T-helper 2 cell treated with Interferon-gamma antibody and Interleukin-4, amounts not matched to agents 5 μg/mL and 100 μg/mL, for 36 hours (primary cell): Measurements from ENCODE around the gene ANXA8.

Experiments
- DNase-seq: peaks from one replicate; pipeline ENCODE4 v3.0.0; 2021; ENCODE audit warnings: low spot score
- H3K27ac Mint-ChIP-seq: one replicate; pipeline ENCODE4 v1.8.0; 2021; ENCODE audit warnings: mild to moderate bottlenecking, mixed read lengths
- H3K27me3 Mint-ChIP-seq: one replicate; pipeline ENCODE4 v1.8.0; 2021; ENCODE audit warnings: low read depth, mixed read lengths
- H3K36me3 Mint-ChIP-seq: one replicate; pipeline ENCODE4 v1.8.0; 2021; ENCODE audit warnings: low read depth, mixed read lengths
- H3K4me1 Mint-ChIP-seq: one replicate; pipeline ENCODE4 v1.8.0; 2021; ENCODE audit warnings: low read depth, mixed read lengths
- H3K4me3 Mint-ChIP-seq: one replicate; pipeline ENCODE4 v1.8.0; 2022; ENCODE audit warnings: mild to moderate bottlenecking, moderate library complexity, mixed read lengths
- H3K9me3 Mint-ChIP-seq: one replicate; pipeline ENCODE4 v1.8.0; 2021; ENCODE audit warnings: mixed read lengths

ANXA8 gene

GRCh38 chr10:47419421-47419820 is 64.5 kb downstream of the ANXA8 start:
- peaks cover 8% of the 10 kb centered on the region for H3K27me3 Mint-ChIP-seq
- no peak for DNase-seq
- H3K4me3 Mint-ChIP-seq = no peak overlapping the region
- H3K4me1 Mint-ChIP-seq = no peaks in the 10 kb centered on the region
- no peaks in the 10 kb centered on the region for H3K36me3 Mint-ChIP-seq
- H3K27ac Mint-ChIP-seq = no peak overlapping the region
- H3K9me3 Mint-ChIP-seq = no peaks in the 10 kb centered on the region

- Mint-ChIP-seq H3K36me3 (no peaks in the 10 kb centered on the region), H3K9me3 (no peaks in the 10 kb centered on the region), H3K4me1 (no peaks in the 10 kb centered on the region), H3K4me3 (no peak overlapping the region), H3K27me3 (peaks cover 5% of the 10 kb centered on the region), H3K27ac (no peak overlapping the region)
- no peak for DNase-seq
Measured at GRCh38 chr10:47418966-47419365, 64.9 kb downstream of the ANXA8 start.

DNA sequence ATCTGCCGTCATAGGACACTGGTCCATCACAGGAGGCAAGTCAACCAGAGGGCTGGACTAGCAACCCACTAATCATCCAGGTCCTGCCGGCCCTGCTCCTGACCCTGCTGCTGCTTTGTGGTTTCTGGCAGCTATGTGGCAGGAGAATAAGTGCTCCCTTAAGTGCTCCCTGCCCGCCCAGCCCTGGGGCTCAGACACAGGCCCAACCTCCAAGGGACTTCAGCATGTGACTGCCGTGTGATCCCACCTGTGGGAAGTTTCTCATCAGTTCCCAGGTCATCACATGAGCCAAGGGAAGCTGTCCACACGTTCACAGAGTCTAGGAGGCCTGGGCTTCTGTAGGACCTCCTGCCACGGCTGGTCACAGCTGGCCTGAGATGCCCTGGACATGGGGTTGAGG is 65.6 kb downstream of the ANXA8 start:
- Mint-ChIP-seq H3K9me3 (no peaks in the 10 kb centered on the region), H3K36me3 (no peaks in the 10 kb centered on the region), H3K4me1 (no peaks in the 10 kb centered on the region), H3K4me3 (no peak overlapping the region), H3K27ac (no peak overlapping the region), H3K27me3 (no peaks in the 10 kb centered on the region)
- no peak for DNase-seq
